PC-9 (cell line): ENCODE results near the gene ITGA6.

ENCODE experiments used
- EZH2 ChIP-seq: fragments of 200-600 bp; sonication (generic); IDR thresholded peaks from 2 replicates; pipeline ENCODE4 v1.8.0; 2017; ENCODE audit warnings: antibody characterized with exemption, low read depth
- TF ChIP-seq, protein P1 (sequence below): fragments of 200-600 bp; sonication (generic); conservative IDR thresholded peaks from 2 replicates; pipeline ENCODE4 v1.6.1; 2017; ENCODE audit warnings: mixed run types, antibody characterized with exemption, mild to moderate bottlenecking, moderate library complexity

DNA sequence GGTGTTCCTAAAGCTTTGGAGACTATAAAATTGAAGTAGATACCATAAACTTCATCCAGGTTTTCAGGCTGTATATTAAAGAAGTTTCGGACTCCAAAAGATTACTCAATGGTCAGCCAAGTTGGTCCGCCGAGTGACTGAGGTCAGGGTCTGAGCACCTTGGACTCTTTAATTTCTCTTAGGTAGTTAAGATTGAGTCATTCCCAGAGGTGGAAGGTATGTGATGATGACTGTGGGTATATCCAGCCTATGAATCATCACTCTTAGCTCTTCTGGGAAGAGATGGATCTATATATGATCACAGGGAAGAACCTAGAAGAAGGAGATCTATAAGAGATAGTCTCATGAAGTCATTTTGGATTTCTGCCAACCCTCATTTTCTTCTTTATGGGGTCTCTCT, 3.3 kb downstream of the ITGA6 start:
- TF ChIP-seq, protein P1, sequence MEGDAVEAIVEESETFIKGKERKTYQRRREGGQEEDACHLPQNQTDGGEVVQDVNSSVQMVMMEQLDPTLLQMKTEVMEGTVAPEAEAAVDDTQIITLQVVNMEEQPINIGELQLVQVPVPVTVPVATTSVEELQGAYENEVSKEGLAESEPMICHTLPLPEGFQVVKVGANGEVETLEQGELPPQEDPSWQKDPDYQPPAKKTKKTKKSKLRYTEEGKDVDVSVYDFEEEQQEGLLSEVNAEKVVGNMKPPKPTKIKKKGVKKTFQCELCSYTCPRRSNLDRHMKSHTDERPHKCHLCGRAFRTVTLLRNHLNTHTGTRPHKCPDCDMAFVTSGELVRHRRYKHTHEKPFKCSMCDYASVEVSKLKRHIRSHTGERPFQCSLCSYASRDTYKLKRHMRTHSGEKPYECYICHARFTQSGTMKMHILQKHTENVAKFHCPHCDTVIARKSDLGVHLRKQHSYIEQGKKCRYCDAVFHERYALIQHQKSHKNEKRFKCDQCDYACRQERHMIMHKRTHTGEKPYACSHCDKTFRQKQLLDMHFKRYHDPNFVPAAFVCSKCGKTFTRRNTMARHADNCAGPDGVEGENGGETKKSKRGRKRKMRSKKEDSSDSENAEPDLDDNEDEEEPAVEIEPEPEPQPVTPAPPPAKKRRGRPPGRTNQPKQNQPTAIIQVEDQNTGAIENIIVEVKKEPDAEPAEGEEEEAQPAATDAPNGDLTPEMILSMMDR, result no peak
- no peak for TF ChIP-seq EZH2
